Measurements from ENCODE around the gene KCNK3.

DNA sequence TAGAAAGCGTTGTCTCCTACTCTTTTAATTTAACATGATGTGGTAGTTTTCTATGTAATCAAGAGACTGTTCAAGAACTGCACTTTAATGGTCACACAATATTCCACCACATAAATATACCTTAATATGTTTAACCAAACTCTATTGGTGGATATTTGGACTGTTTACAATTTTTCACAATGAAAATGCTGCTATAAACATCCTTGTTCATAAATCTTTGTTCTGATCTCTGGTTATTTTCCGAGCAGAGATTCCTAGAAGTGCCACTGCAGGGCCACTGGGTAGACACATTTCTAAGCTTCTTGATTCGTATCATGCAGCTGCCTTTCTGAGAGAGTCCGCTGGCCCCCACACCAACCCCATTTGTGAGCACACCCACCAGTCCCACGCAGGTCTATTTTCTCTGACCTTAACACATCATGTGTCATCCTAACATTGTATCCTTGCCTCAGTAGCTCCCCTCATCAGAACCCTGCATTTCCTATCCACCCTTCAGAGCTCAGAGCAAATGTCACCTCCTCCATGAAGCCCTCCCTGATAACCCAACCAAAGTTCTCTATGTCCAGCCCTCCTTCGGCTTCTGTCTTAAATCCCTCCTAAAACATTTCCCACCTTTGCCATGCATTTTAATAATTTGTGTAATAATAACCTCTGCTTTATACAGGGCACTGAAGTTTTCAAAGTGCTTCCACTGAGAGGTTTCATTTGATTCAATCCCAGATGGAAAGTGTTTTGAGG is 26.6 kb downstream of the KCNK3 start:
- TF ChIP-seq, protein P1, sequence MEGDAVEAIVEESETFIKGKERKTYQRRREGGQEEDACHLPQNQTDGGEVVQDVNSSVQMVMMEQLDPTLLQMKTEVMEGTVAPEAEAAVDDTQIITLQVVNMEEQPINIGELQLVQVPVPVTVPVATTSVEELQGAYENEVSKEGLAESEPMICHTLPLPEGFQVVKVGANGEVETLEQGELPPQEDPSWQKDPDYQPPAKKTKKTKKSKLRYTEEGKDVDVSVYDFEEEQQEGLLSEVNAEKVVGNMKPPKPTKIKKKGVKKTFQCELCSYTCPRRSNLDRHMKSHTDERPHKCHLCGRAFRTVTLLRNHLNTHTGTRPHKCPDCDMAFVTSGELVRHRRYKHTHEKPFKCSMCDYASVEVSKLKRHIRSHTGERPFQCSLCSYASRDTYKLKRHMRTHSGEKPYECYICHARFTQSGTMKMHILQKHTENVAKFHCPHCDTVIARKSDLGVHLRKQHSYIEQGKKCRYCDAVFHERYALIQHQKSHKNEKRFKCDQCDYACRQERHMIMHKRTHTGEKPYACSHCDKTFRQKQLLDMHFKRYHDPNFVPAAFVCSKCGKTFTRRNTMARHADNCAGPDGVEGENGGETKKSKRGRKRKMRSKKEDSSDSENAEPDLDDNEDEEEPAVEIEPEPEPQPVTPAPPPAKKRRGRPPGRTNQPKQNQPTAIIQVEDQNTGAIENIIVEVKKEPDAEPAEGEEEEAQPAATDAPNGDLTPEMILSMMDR (IDR thresholded peaks at IDR 0.05), result no peak
- TF ChIP-seq EZH2 (IDR thresholded peaks at IDR 0.05; ENCODE audit: borderline replicate concordance, insufficient read depth, low read depth, low read length, poor library complexity, severe bottlenecking), result no peak

All from B cell (primary cell).